Measurements from ENCODE around the gene BEX3.

Gene BEX3

GRCh38 chrX:103398421-103398864, 22.1 kb downstream of the BEX3 start:
- TF ChIP-seq FOXP2 (optimal IDR thresholded peaks at IDR 0.05; ENCODE audit: borderline replicate concordance, extremely low read depth, extremely low read length, insufficient read depth) = no peak
- TF ChIP-seq SIN3A (IDR thresholded peaks at IDR 0.05; ENCODE audit: borderline replicate concordance, insufficient read depth, low read length) = no peak
- TF ChIP-seq POLR2AphosphoS5 (IDR thresholded peaks at IDR 0.05; ENCODE audit: low read depth, low read length) = no peak
- no peak for TF ChIP-seq TAF1 (IDR thresholded peaks at IDR 0.05; ENCODE audit: borderline replicate concordance, insufficient read depth, low read length)
- no peak for TF ChIP-seq REST (IDR thresholded peaks at IDR 0.05; ENCODE audit: insufficient read depth in 1 of 2, low read depth in 2 of 2, low read length in 2 of 2)

- no peak for TF ChIP-seq FOXP2 (optimal IDR thresholded peaks at IDR 0.05; ENCODE audit: borderline replicate concordance, extremely low read depth, extremely low read length, insufficient read depth)
Measured at GRCh38 chrX:103399744-103400143, 23.4 kb downstream of the BEX3 start.

- no peak for TF ChIP-seq FOXP2 (optimal IDR thresholded peaks at IDR 0.05; ENCODE audit: borderline replicate concordance, extremely low read depth, extremely low read length, insufficient read depth)
- no peak for TF ChIP-seq TAF1 (IDR thresholded peaks at IDR 0.05; ENCODE audit: borderline replicate concordance, insufficient read depth, low read length)
- TF ChIP-seq REST (IDR thresholded peaks at IDR 0.05; ENCODE audit: insufficient read depth in 1 of 2, low read depth in 2 of 2, low read length in 2 of 2) = no peak
- no peak for TF ChIP-seq POLR2AphosphoS5 (IDR thresholded peaks at IDR 0.05; ENCODE audit: low read depth, low read length)
- no peak for TF ChIP-seq SIN3A (IDR thresholded peaks at IDR 0.05; ENCODE audit: borderline replicate concordance, insufficient read depth, low read length)
Measured at GRCh38 chrX:103400931-103401330, 24.6 kb downstream of the BEX3 start.

- TF ChIP-seq TAF1 (IDR thresholded peaks at IDR 0.05; ENCODE audit: borderline replicate concordance, insufficient read depth, low read length) = no peak
- TF ChIP-seq SIN3A (IDR thresholded peaks at IDR 0.05; ENCODE audit: borderline replicate concordance, insufficient read depth, low read length) = no peak
- TF ChIP-seq FOXP2 (optimal IDR thresholded peaks at IDR 0.05; ENCODE audit: borderline replicate concordance, extremely low read depth, extremely low read length, insufficient read depth) = no peak
- no peak for TF ChIP-seq POLR2AphosphoS5 (IDR thresholded peaks at IDR 0.05; ENCODE audit: low read depth, low read length)
- TF ChIP-seq REST (IDR thresholded peaks at IDR 0.05; ENCODE audit: insufficient read depth in 1 of 2, low read depth in 2 of 2, low read length in 2 of 2) = no peak
Measured at GRCh38 chrX:103404231-103405008, 28.1 kb downstream of the BEX3 start.

GRCh38 chrX:103405009-103405333, 28.6 kb downstream of the BEX3 start:
- TF ChIP-seq TAF1 (IDR thresholded peaks at IDR 0.05; ENCODE audit: borderline replicate concordance, insufficient read depth, low read length) = no peak
- TF ChIP-seq REST (IDR thresholded peaks at IDR 0.05; ENCODE audit: insufficient read depth in 1 of 2, low read depth in 2 of 2, low read length in 2 of 2) = no peak
- TF ChIP-seq POLR2AphosphoS5 (IDR thresholded peaks at IDR 0.05; ENCODE audit: low read depth, low read length) = no peak
- no peak for TF ChIP-seq SIN3A (IDR thresholded peaks at IDR 0.05; ENCODE audit: borderline replicate concordance, insufficient read depth, low read length)
- TF ChIP-seq FOXP2 (optimal IDR thresholded peaks at IDR 0.05; ENCODE audit: borderline replicate concordance, extremely low read depth, extremely low read length, insufficient read depth) = no peak
